GM12878 (cell line): ENCODE measurements around the gene RNF13.

Experiments
- CBFB ChIP-seq: IDR thresholded peaks from 2 replicates; pipeline ENCODE4 v1.6.1; 2016; ENCODE audit warnings: antibody characterized with exemption, low read depth
- CREM ChIP-seq: IDR thresholded peaks from 2 replicates; pipeline ENCODE4 v1.6.1; 2014; ENCODE audit warnings: antibody characterized with exemption, low read depth
- JUNB ChIP-seq: IDR thresholded peaks from 2 replicates; pipeline ENCODE4 v1.6.1; 2016; ENCODE audit warnings: antibody characterized with exemption, mild to moderate bottlenecking
- NR2C2 ChIP-seq: IDR thresholded peaks from 2 replicates; pipeline ENCODE4 v1.6.1; 2011; ENCODE audit warnings: borderline replicate concordance, low read depth; ENCODE audit not compliant: control insufficient read depth, insufficient read length
- PAX8 ChIP-seq: fragments of 450-650 bp; IDR thresholded peaks from 2 replicates; pipeline ENCODE4 v1.6.1; 2017; ENCODE audit warnings: mild to moderate bottlenecking, moderate library complexity
- POLR2A ChIP-seq: IDR thresholded peaks from 2 replicates; pipeline ENCODE4 v1.6.1; 2011; ENCODE audit warnings: low read depth, mild to moderate bottlenecking, low read length
- POLR2AphosphoS5 ChIP-seq: IDR thresholded peaks from 2 replicates; pipeline ENCODE4 v1.6.1; 2011; ENCODE audit warnings: mild to moderate bottlenecking, low read length, inconsistent platforms
- SRF ChIP-seq, 2 experiments: IDR thresholded peaks; 2 replicates each; pipeline ENCODE4 v1.6.1; 2011; ENCODE audit warnings: low read depth in 2 of 2, low read length in 2 of 2, mild to moderate bottlenecking in 1 of 2, moderate library complexity in 1 of 2
- ZNF274 ChIP-seq: IDR thresholded peaks from one replicate; pipeline ENCODE4 v1.8.0; 2011; ENCODE audit not compliant: insufficient read length, insufficient read depth

GRCh38 chr3:149806171-149806778 is 6.7 kb upstream of the RNF13 start:
- TF ChIP-seq PAX8, result no peak
- TF ChIP-seq SRF (IDR thresholded peaks at IDR 0.05; ENCODE audit: low read depth in 2 of 2, low read length in 2 of 2), result no peak
- TF ChIP-seq POLR2AphosphoS5, result no peak
- TF ChIP-seq NR2C2, result no peak
- TF ChIP-seq CREM, result no peak
- no peak for TF ChIP-seq POLR2A
- TF ChIP-seq ZNF274, result no peak
- no peak for TF ChIP-seq JUNB
- TF ChIP-seq CBFB, result no peak
